HepG2 (cell line): ENCODE measurements around the gene SWSAP1. TPM values are rescaled to one million over a fixed set of nuclear protein-coding genes. Genes with fewer than 3 reads are reported as not detected.

ENCODE experiments used
- BRD4 ChIP-seq: sonication (generic); formaldehyde crosslinking; IDR thresholded peaks from 2 replicates; pipeline ENCODE4 v1.4.0; 2020; ENCODE audit warnings: missing genetic modification reagents
- EED ChIP-seq: sonication (generic); formaldehyde crosslinking; IDR thresholded peaks from 2 replicates; pipeline ENCODE4 v1.5.0; 2020; ENCODE audit warnings: mild to moderate bottlenecking, missing genetic modification reagents
- HMG20B ChIP-seq: conservative IDR thresholded peaks from 2 replicates; pipeline ENCODE4 v1.6.1; 2016; ENCODE audit warnings: missing genetic modification reagents, missing compliant biosample characterization
- MXD4 ChIP-seq: IDR thresholded peaks from 2 replicates; pipeline ENCODE4 v1.6.1; 2016; ENCODE audit warnings: mild to moderate bottlenecking, missing biosample characterization, missing genetic modification reagents
- RBAK ChIP-seq: sonication (generic); formaldehyde crosslinking; IDR thresholded peaks from 2 replicates; pipeline ENCODE4 v1.5.1; 2020; ENCODE audit warnings: mild to moderate bottlenecking, missing genetic modification reagents
- SMAD1 ChIP-seq: sonication (generic); formaldehyde crosslinking; IDR thresholded peaks from 2 replicates; pipeline ENCODE4 v1.4.0; 2020; ENCODE audit warnings: missing genetic modification reagents, low read depth, mild to moderate bottlenecking, borderline replicate concordance
- SRF ChIP-seq: IDR thresholded peaks from 2 replicates; pipeline ENCODE4 v1.6.1; 2011; ENCODE audit warnings: mild to moderate bottlenecking, low read depth, low read length, moderate library complexity
- TBL1XR1 ChIP-seq: fragments of 150-350 bp; IDR thresholded peaks from 2 replicates; pipeline ENCODE4 v1.6.1; 2014; ENCODE audit warnings: borderline replicate concordance, low read length; ENCODE audit not compliant: partially characterized antibody
- YY1 ChIP-seq: IDR thresholded peaks from 2 replicates; pipeline ENCODE4 v1.6.1; 2011; ENCODE audit warnings: low read length, low read depth, moderate library complexity, mild to moderate bottlenecking; ENCODE audit not compliant: insufficient read depth, insufficient replicate concordance
- ZNF781 ChIP-seq: sonication (generic); formaldehyde crosslinking; IDR thresholded peaks from 2 replicates; pipeline ENCODE4 v1.5.1; 2020; ENCODE audit warnings: borderline replicate concordance, mild to moderate bottlenecking, missing genetic modification reagents; ENCODE audit errors: not compliant biosample characterization
- ZNF879 ChIP-seq: sonication (generic); formaldehyde crosslinking; IDR thresholded peaks from 2 replicates; pipeline ENCODE4 v1.8.1; 2023; ENCODE audit warnings: missing genetic modification reagents
- polyA plus RNA-seq, 8 experiments: library from polyadenylated mRNA; depleted of rRNA in 3 of 8; stranded (reverse) in 7 of 8; unstranded in 1 of 8; fragments of >200 nt; fragmentation: Illumina TruSeq in 4 of 8; extraction: Trizol in 4 of 8; gene quantifications; 2 replicates each; pipeline versions ENCODE4 v1.2.1 to v1.2.3, GENCODE V29; 2011 to 2016; ENCODE audit warnings: low read depth in 4 of 8, missing spikeins in 1 of 8, mixed read lengths in 1 of 8; ENCODE audit not compliant: insufficient read depth in 1 of 8
- total RNA-seq, 5 experiments: library from RNA; depleted of rRNA; stranded (reverse); fragments of >200 nt; fragmentation: Illumina TruSeq; extraction: Trizol; gene quantifications; 2 replicates each; pipeline ENCODE4 v1.2.3, GENCODE V29; 2016; ENCODE audit warnings: low read depth in 1 of 5
- TF ChIP-seq, protein P1 (sequence below): sonication (generic); formaldehyde crosslinking; IDR thresholded peaks from 2 replicates; pipeline ENCODE4 v1.5.0; 2020; ENCODE audit warnings: mild to moderate bottlenecking, missing genetic modification reagents
- TF ChIP-seq, protein P2 (sequence below): sonication (generic); formaldehyde crosslinking; IDR thresholded peaks from 2 replicates; pipeline ENCODE4 v1.8.0; 2022; ENCODE audit warnings: mild to moderate bottlenecking, missing genetic modification reagents
- TF ChIP-seq, protein P3 (sequence below): IDR thresholded peaks from 2 replicates; pipeline ENCODE4 v1.6.1; 2016; ENCODE audit warnings: low read depth, borderline replicate concordance
- TF ChIP-seq, protein P4 (sequence below): sonication (generic); formaldehyde crosslinking; IDR thresholded peaks from 2 replicates; pipeline ENCODE4 v1.8.1; 2023; ENCODE audit warnings: mild to moderate bottlenecking, missing genetic modification reagents, borderline replicate concordance
- TF ChIP-seq, protein P5 (sequence below): sonication (generic); formaldehyde crosslinking; IDR thresholded peaks from 2 replicates; pipeline ENCODE4 v1.4.0; 2020; ENCODE audit warnings: missing genetic modification reagents, borderline replicate concordance
- TF ChIP-seq, protein P6 (sequence below): sonication (generic); formaldehyde crosslinking; IDR thresholded peaks from 2 replicates; pipeline ENCODE4 v1.4.0; 2020; ENCODE audit warnings: missing genetic modification reagents

SWSAP1 gene
- total and polyA plus RNA-seq, 2 of the 13 experiments (the other 11 are each of a cell fraction or from before 2014, with no cell fraction given): 2.7 to 3.3 TPM

DNA sequence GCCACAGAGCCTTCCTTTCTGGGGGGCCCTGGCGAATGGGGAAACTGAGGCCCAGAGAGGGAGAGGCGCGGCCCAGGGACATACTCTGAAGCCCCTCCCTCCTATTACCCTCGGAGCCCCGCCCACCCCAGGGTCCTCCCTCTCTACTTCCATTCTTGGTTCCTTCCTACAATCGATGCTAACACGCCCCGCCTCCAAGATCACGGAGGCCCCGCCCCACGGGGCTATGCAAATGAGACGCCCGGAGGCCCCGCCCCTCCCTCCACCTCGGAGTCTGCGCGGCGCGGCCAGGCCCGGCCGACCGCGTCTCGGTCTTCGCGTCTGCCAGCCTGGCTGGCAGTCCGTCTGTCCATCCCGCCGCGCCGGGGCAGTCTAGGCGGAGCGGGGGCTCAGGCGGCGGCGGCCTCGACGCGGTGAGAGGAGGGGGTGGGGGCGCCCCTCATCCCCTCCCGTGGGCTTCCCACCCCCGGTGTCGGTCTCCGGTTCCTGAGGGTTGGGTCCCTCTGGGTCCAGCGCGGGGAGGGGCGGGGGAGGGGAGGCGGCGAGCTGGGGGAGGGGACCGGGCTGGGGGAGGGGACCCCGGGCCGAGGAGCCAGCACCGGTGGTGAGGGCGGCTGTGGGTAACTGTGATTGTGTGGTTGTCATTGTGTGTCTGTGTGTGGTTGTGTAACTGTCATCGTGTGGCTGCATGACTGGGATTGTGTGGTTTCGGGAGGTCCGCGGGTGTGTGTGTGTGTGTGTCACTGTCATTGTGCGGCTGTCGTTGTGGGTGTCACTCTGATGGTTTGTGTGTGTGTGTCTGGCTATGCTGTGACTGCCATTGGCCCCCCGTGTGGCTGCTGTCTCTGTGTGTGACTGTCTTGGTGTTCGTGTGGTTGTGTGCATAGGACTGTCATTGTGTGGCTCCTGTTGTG is 19.0 kb upstream of the SWSAP1 start, which contains the start of gene PLPPR2 (continued):
- TF ChIP-seq, protein P1, sequence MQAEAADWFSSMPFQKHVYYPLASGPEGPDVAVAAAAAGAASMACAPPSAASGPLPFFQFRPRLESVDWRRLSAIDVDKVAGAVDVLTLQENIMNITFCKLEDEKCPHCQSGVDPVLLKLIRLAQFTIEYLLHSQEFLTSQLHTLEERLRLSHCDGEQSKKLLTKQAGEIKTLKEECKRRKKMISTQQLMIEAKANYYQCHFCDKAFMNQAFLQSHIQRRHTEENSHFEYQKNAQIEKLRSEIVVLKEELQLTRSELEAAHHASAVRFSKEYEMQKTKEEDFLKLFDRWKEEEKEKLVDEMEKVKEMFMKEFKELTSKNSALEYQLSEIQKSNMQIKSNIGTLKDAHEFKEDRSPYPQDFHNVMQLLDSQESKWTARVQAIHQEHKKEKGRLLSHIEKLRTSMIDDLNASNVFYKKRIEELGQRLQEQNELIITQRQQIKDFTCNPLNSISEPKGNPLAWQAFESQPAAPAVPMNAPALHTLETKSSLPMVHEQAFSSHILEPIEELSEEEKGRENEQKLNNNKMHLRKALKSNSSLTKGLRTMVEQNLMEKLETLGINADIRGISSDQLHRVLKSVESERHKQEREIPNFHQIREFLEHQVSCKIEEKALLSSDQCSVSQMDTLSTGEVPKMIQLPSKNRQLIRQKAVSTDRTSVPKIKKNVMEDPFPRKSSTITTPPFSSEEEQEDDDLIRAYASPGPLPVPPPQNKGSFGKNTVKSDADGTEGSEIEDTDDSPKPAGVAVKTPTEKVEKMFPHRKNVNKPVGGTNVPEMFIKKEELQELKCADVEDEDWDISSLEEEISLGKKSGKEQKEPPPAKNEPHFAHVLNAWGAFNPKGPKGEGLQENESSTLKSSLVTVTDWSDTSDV (CRISPR knock-in tag): no peak
- TF ChIP-seq, protein P2, sequence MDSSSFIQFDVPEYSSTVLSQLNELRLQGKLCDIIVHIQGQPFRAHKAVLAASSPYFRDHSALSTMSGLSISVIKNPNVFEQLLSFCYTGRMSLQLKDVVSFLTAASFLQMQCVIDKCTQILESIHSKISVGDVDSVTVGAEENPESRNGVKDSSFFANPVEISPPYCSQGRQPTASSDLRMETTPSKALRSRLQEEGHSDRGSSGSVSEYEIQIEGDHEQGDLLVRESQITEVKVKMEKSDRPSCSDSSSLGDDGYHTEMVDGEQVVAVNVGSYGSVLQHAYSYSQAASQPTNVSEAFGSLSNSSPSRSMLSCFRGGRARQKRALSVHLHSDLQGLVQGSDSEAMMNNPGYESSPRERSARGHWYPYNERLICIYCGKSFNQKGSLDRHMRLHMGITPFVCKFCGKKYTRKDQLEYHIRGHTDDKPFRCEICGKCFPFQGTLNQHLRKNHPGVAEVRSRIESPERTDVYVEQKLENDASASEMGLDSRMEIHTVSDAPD (CRISPR knock-in tag): no peak
- TF ChIP-seq MXD4 (CRISPR knock-in tag) (no peak), SMAD1 (CRISPR knock-in tag) (no peak), BRD4 (CRISPR knock-in tag) (no peak), EED (peak; percentile 42; the same call in 1 of the 2 replicates), RBAK (no peak), ZNF879 (CRISPR knock-in tag) (no peak), HMG20B (no peak), SRF (peak; percentile 38; the same call in 1 of the 2 replicates), YY1 (no peak), ZNF781 (CRISPR knock-in tag) (no peak), TBL1XR1 (no peak)
- TF ChIP-seq, protein P3, sequence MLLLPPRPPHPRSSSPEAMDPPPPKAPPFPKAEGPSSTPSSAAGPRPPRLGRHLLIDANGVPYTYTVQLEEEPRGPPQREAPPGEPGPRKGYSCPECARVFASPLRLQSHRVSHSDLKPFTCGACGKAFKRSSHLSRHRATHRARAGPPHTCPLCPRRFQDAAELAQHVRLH: no peak
- TF ChIP-seq, protein P4, sequence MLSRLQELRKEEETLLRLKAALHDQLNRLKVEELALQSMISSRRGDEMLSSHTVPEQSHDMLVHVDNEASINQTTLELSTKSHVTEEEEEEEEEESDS (CRISPR knock-in tag): no peak
- TF ChIP-seq, protein P5, sequence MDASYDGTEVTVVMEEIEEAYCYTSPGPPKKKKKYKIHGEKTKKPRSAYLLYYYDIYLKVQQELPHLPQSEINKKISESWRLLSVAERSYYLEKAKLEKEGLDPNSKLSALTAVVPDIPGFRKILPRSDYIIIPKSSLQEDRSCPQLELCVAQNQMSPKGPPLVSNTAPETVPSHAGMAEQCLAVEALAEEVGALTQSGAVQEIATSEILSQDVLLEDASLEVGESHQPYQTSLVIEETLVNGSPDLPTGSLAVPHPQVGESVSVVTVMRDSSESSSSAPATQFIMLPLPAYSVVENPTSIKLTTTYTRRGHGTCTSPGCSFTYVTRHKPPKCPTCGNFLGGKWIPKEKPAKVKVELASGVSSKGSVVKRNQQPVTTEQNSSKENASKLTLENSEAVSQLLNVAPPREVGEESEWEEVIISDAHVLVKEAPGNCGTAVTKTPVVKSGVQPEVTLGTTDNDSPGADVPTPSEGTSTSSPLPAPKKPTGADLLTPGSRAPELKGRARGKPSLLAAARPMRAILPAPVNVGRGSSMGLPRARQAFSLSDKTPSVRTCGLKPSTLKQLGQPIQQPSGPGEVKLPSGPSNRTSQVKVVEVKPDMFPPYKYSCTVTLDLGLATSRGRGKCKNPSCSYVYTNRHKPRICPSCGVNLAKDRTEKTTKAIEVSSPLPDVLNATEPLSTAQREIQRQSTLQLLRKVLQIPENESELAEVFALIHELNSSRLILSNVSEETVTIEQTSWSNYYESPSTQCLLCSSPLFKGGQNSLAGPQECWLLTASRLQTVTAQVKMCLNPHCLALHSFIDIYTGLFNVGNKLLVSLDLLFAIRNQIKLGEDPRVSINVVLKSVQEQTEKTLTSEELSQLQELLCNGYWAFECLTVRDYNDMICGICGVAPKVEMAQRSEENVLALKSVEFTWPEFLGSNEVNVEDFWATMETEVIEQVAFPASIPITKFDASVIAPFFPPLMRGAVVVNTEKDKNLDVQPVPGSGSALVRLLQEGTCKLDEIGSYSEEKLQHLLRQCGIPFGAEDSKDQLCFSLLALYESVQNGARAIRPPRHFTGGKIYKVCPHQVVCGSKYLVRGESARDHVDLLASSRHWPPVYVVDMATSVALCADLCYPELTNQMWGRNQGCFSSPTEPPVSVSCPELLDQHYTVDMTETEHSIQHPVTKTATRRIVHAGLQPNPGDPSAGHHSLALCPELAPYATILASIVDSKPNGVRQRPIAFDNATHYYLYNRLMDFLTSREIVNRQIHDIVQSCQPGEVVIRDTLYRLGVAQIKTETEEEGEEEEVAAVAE (CRISPR knock-in tag): no peak
- TF ChIP-seq, protein P6, sequence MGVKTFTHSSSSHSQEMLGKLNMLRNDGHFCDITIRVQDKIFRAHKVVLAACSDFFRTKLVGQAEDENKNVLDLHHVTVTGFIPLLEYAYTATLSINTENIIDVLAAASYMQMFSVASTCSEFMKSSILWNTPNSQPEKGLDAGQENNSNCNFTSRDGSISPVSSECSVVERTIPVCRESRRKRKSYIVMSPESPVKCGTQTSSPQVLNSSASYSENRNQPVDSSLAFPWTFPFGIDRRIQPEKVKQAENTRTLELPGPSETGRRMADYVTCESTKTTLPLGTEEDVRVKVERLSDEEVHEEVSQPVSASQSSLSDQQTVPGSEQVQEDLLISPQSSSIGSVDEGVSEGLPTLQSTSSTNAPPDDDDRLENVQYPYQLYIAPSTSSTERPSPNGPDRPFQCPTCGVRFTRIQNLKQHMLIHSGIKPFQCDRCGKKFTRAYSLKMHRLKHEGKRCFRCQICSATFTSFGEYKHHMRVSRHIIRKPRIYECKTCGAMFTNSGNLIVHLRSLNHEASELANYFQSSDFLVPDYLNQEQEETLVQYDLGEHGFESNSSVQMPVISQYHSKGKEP (CRISPR knock-in tag): no peak
